WTC11 (cell line): Measurements from ENCODE around the gene RHBDL1. TPM values are rescaled to one million over a fixed set of nuclear protein-coding genes. Genes with fewer than 3 reads are reported as not detected.

Experiments used
- ATAC-seq: fragments of 200-7000 bp; cut with Tn5 transposase; 2 replicates; pipeline ENCODE4 v1.10.0; 2021; ENCODE audit warnings: mild to moderate bottlenecking, moderate library complexity
- CTCF ChIA-PET: fragments of 300-600 bp; sonication (Branson Sonifier 250); formaldehyde crosslinking; loops from one replicate; lab custom pipeline; 2021; ENCODE audit warnings: antibody characterized with exemption; lab: Charles Lee
- POLR2A ChIA-PET: fragments of 350-600 bp; sonication (Branson Sonifier 250); formaldehyde crosslinking; loops from one replicate; lab custom pipeline; 2021; ENCODE audit warnings: antibody characterized with exemption; lab: Charles Lee
- DNase-seq: peaks from one replicate; pipeline ENCODE4 v3.0.0; 2021; ENCODE audit warnings: low spot score
- H3K27ac Mint-ChIP-seq: 2 replicates; pipeline ENCODE4 v1.8.0; 2021; ENCODE audit warnings: mixed read lengths
- H3K27me3 Mint-ChIP-seq: 2 replicates; pipeline ENCODE4 v1.8.0; 2021; ENCODE audit warnings: low read depth, mild to moderate bottlenecking, moderate library complexity, mixed read lengths
- H3K36me3 Mint-ChIP-seq: 2 replicates; pipeline ENCODE4 v1.8.0; 2021; ENCODE audit warnings: mixed read lengths
- H3K4me1 Mint-ChIP-seq: 2 replicates; pipeline ENCODE4 v1.8.0; 2022; ENCODE audit warnings: mixed read lengths
- H3K4me3 Mint-ChIP-seq: 2 replicates; pipeline ENCODE4 v1.8.0; 2021; ENCODE audit warnings: mild to moderate bottlenecking, moderate library complexity, mixed read lengths
- H3K9me3 Mint-ChIP-seq: 2 replicates; pipeline ENCODE4 v1.8.0; 2021; ENCODE audit warnings: mixed read lengths
- CBFB ChIP-seq: sonication (generic); formaldehyde crosslinking; IDR thresholded peaks from 2 replicates; pipeline ENCODE4 v1.8.1; 2022; ENCODE audit warnings: mild to moderate bottlenecking, low read depth, missing genetic modification reagents
- CREB1 ChIP-seq: sonication (generic); formaldehyde crosslinking; IDR thresholded peaks from 2 replicates; pipeline ENCODE4 v1.8.0; 2023; ENCODE audit warnings: mild to moderate bottlenecking, missing genetic modification reagents
- EMX1 ChIP-seq: fragments of 250-450 bp; sonication (Bioruptor Pico); IDR thresholded peaks from 2 replicates; pipeline ENCODE4 v1.8.0; 2021; ENCODE audit warnings: mild to moderate bottlenecking
- ESRRA ChIP-seq: sonication (generic); formaldehyde crosslinking; IDR thresholded peaks from 2 replicates; pipeline ENCODE4 v1.8.1; 2022; ENCODE audit warnings: mild to moderate bottlenecking, missing genetic modification reagents, borderline replicate concordance
- NFYB ChIP-seq: sonication (generic); formaldehyde crosslinking; conservative IDR thresholded peaks from 2 replicates; pipeline ENCODE4 v1.8.0; 2022; ENCODE audit warnings: low read depth, missing genetic modification reagents
- NR1H2 ChIP-seq: sonication (generic); formaldehyde crosslinking; IDR thresholded peaks from 2 replicates; pipeline ENCODE4 v1.9.0; 2021; ENCODE audit warnings: mild to moderate bottlenecking, moderate library complexity, missing genetic modification reagents
- PRDM15 ChIP-seq: sonication (generic); formaldehyde crosslinking; IDR thresholded peaks from 2 replicates; pipeline ENCODE4 v1.8.0; 2022; ENCODE audit warnings: missing genetic modification reagents
- TP53 ChIP-seq: sonication (generic); formaldehyde crosslinking; IDR thresholded peaks from 2 replicates; pipeline ENCODE4 v1.8.1; 2023; ENCODE audit warnings: mild to moderate bottlenecking, missing genetic modification reagents
- USF1 ChIP-seq: sonication (generic); formaldehyde crosslinking; IDR thresholded peaks from 2 replicates; pipeline ENCODE4 v1.8.0; 2022; ENCODE audit warnings: mild to moderate bottlenecking, missing genetic modification reagents
- ZNF232 ChIP-seq: sonication (generic); formaldehyde crosslinking; IDR thresholded peaks from 2 replicates; pipeline ENCODE4 v1.8.0; 2022; ENCODE audit warnings: mild to moderate bottlenecking, missing genetic modification reagents
- ZNF317 ChIP-seq: sonication (generic); formaldehyde crosslinking; IDR thresholded peaks from 2 replicates; pipeline ENCODE4 v1.8.1; 2023; ENCODE audit warnings: low read depth, mild to moderate bottlenecking, moderate library complexity, missing genetic modification reagents, borderline replicate concordance
- ZNF396 ChIP-seq: fragments of 250-450 bp; sonication (Bioruptor Pico); IDR thresholded peaks from 2 replicates; pipeline ENCODE4 v1.8.0; 2021; ENCODE audit warnings: mild to moderate bottlenecking, moderate library complexity, borderline replicate concordance
- total RNA-seq: library from RNA; stranded (reverse); gene quantifications from 3 replicates; pipeline ENCODE4 v1.2.3, GENCODE V29; 2021
- TF ChIP-seq, protein P1 (sequence below): sonication (generic); formaldehyde crosslinking; IDR thresholded peaks from 2 replicates; pipeline ENCODE4 v1.8.0; 2022; ENCODE audit warnings: mild to moderate bottlenecking, missing genetic modification reagents
- TF ChIP-seq, protein P2 (sequence below): sonication (generic); formaldehyde crosslinking; IDR thresholded peaks from 2 replicates; pipeline ENCODE4 v1.8.1; 2023; ENCODE audit warnings: mild to moderate bottlenecking, missing genetic modification reagents, moderate library complexity
- TF ChIP-seq, protein P3 (sequence below): fragments of 250-450 bp; sonication (Bioruptor Pico); IDR thresholded peaks from 2 replicates; pipeline ENCODE4 v2.1.2; 2022; ENCODE audit warnings: mild to moderate bottlenecking, moderate library complexity

The RHBDL1 gene
- total RNA-seq, 1 experiment from 2014 or later: 8.2 TPM

DNA sequence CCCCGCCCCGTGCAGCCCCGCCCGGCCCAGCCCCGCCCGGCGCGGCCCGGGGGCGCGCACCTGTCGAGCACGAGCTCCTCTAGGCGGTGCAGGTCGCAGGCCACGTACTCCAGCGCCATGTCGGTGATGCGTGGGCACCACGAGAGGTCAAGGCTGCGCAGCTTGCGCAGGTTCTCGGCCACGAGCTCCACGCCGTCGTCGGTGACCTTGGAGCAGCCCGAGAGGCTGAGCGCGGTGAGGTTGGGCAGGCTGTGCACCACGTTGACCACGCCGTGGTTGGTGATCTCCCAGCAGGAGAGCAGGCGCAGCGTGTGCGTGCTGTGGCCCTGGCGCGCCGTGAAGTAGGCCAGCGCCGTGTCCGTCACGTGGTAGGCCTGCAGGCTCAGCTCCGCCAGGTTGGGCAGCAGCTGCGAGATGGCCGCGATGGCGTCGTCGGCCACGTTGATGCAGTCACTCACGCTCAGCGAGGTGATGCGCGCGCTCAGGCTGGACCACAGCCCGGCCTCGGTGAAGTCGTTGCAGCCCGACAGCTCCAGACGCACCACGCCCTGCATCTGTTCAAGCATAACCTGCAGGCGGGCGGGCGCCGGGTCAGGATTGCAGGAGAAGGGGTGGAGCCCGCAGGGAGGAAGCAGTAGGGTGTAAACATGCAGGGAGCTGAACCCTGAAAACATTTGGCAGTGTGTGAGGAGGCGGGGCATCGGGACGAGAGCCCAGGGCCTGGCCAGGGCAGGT is 20.1 kb downstream of the RHBDL1 start (continued):
- TF ChIP-seq, protein P1, sequence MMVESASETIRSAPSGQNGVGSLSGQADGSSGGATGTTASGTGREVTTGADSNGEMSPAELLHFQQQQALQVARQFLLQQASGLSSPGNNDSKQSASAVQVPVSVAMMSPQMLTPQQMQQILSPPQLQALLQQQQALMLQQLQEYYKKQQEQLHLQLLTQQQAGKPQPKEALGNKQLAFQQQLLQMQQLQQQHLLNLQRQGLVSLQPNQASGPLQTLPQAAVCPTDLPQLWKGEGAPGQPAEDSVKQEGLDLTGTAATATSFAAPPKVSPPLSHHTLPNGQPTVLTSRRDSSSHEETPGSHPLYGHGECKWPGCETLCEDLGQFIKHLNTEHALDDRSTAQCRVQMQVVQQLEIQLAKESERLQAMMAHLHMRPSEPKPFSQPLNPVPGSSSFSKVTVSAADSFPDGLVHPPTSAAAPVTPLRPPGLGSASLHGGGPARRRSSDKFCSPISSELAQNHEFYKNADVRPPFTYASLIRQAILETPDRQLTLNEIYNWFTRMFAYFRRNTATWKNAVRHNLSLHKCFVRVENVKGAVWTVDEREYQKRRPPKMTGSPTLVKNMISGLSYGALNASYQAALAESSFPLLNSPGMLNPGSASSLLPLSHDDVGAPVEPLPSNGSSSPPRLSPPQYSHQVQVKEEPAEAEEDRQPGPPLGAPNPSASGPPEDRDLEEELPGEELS (CRISPR knock-in tag): peak; percentile 32; the same call in 1 of the 2 replicates
- 0 out of 2 replicates have a peak, but pooled peaks have one; percentile 19 for TF ChIP-seq ZNF232
- TF ChIP-seq CREB1 (CRISPR knock-in tag): 0 out of 2 replicates have a peak, but pooled peaks have one; percentile 36
- peak; percentile 56; the same call in 1 of the 2 replicates for TF ChIP-seq PRDM15 (CRISPR knock-in tag)
- 0 out of 2 replicates have a peak, but pooled peaks have one; percentile 60 for TF ChIP-seq TP53 (CRISPR knock-in tag)
- TF ChIP-seq, protein P2, sequence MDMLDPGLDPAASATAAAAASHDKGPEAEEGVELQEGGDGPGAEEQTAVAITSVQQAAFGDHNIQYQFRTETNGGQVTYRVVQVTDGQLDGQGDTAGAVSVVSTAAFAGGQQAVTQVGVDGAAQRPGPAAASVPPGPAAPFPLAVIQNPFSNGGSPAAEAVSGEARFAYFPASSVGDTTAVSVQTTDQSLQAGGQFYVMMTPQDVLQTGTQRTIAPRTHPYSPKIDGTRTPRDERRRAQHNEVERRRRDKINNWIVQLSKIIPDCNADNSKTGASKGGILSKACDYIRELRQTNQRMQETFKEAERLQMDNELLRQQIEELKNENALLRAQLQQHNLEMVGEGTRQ (CRISPR knock-in tag): peak; percentile 86
- peak; percentile 68 for TF ChIP-seq USF1 (CRISPR knock-in tag)
- TF ChIP-seq ESRRA (CRISPR knock-in tag): peak; percentile 71; the same call in 1 of the 2 replicates
- no peak for TF ChIP-seq ZNF396
- no peak for TF ChIP-seq NR1H2 (CRISPR knock-in tag)
- peak; percentile 74; the same call in 1 of the 2 replicates for TF ChIP-seq CBFB (CRISPR knock-in tag)

DNA sequence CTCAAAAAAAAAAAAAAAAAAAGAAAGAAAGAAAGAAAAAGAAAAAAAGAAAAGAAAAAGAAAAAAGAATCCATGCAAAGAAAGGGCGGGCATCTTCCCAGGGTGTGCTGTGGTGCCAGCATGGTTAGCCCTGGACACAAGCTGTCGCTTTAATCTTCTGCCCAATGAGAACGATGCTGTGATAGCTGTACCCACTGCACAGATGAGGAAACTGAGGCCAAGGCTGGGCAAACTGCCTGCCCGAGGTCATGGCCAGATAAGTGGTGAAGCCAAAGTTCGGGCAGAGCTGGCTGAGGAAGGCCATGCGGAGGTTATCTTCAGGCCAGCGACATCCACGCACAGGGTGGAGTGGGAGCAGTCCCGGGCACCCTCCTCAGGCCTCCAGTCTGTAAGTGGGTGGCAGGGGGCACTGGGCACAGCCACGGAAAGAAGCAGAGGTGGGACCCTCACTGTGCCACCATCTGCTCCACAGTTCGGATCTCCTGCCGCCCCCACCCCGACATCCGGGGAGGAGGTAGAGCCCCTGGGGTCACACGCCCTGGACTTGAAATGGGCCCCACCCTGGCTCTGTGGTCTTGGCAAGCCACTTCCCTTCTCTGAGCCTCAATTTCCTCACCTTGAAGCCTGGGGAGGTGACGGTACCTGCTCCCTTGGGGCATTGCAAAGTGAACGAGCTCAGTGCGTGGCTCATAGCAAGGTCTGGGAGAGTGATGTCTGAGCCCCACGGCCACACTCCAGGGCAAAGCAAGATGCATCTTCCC is 23.6 kb downstream of the RHBDL1 start:
- ChIA-PET CTCF (no interaction called here), POLR2A (no interaction called here)
- Mint-ChIP-seq H3K4me3 (no peak overlapping the region), H3K27ac (no peak overlapping the region), H3K4me1 (peaks cover 4% of the 10 kb centered on the region; the same call in 1 of the 2 replicates), H3K9me3 (no peaks in the 10 kb centered on the region), H3K27me3 (peaks cover 85% of the 10 kb centered on the region), H3K36me3 (no peaks in the 10 kb centered on the region)
- ATAC-seq: no peak
- DNase-seq: no peak
- no peak for TF ChIP-seq EMX1 (CRISPR knock-in tag)
- TF ChIP-seq, protein P3, sequence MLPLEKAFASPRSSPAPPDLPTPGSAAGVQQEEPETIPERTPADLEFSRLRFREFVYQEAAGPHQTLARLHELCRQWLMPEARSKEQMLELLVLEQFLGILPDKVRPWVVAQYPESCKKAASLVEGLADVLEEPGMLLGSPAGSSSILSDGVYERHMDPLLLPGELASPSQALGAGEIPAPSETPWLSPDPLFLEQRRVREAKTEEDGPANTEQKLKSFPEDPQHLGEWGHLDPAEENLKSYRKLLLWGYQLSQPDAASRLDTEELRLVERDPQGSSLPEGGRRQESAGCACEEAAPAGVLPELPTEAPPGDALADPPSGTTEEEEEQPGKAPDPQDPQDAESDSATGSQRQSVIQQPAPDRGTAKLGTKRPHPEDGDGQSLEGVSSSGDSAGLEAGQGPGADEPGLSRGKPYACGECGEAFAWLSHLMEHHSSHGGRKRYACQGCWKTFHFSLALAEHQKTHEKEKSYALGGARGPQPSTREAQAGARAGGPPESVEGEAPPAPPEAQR (CRISPR knock-in tag): no peak
- TF ChIP-seq NFYB (CRISPR knock-in tag): no peak
- TF ChIP-seq, protein P2 (CRISPR knock-in tag): no peak
- no peak for TF ChIP-seq PRDM15 (CRISPR knock-in tag)
- no peak for TF ChIP-seq ZNF317 (CRISPR knock-in tag)
